Endothelial cell (in vitro differentiated cells): ENCODE measurements around the gene MMP2. TPM values are rescaled to one million over a fixed set of nuclear protein-coding genes. Genes with fewer than 3 reads are reported as not detected.

Source experiments
- DNase-seq: peaks from one replicate; pipeline ENCODE4 v3.0.0; 2021; ENCODE audit warnings: low spot score
- H3K27ac Mint-ChIP-seq: one replicate; pipeline ENCODE4 v1.8.0; 2021; ENCODE audit warnings: mixed read lengths, inconsistent platforms; ENCODE audit not compliant: unreplicated experiment
- H3K27me3 Mint-ChIP-seq: one replicate; pipeline ENCODE4 v1.8.0; 2021; ENCODE audit warnings: mild to moderate bottlenecking, moderate library complexity, mixed read lengths, inconsistent platforms; ENCODE audit not compliant: unreplicated experiment
- H3K36me3 Mint-ChIP-seq: one replicate; pipeline ENCODE4 v1.8.0; 2021; ENCODE audit warnings: mild to moderate bottlenecking, low read depth, mixed read lengths, inconsistent platforms; ENCODE audit not compliant: unreplicated experiment
- H3K4me1 Mint-ChIP-seq: one replicate; pipeline ENCODE4 v1.8.0; 2021; ENCODE audit warnings: mild to moderate bottlenecking, mixed read lengths, inconsistent platforms; ENCODE audit not compliant: unreplicated experiment
- H3K4me3 Mint-ChIP-seq: one replicate; pipeline ENCODE4 v1.8.0; 2021; ENCODE audit warnings: mild to moderate bottlenecking, mixed read lengths, inconsistent platforms; ENCODE audit not compliant: unreplicated experiment
- H3K9me3 Mint-ChIP-seq: one replicate; pipeline ENCODE4 v1.8.0; 2021; ENCODE audit warnings: mixed read lengths, inconsistent platforms; ENCODE audit not compliant: unreplicated experiment
- CTCF ChIP-seq: fragments of 200-600 bp; sonication (generic); IDR thresholded peaks from one replicate; pipeline ENCODE4 v1.5.0; 2021; ENCODE audit warnings: antibody characterized with exemption; ENCODE audit not compliant: unreplicated experiment
- total RNA-seq: library from RNA; stranded (reverse); fragmentation: NEBNext Ultra II Directional; extraction: Animal tissue kit (Norgen Biotek cat#: 25700); gene quantifications from one replicate; pipeline ENCODE4 v1.2.1, GENCODE V29; 2021; ENCODE audit not compliant: unreplicated experiment

Gene MMP2
- total RNA-seq, 1 donor from 2014 or later: 422 TPM

- no peak for DNase-seq
Measured at GRCh38 chr16:55473587-55473986, 5.4 kb upstream of the MMP2 start.

DNA sequence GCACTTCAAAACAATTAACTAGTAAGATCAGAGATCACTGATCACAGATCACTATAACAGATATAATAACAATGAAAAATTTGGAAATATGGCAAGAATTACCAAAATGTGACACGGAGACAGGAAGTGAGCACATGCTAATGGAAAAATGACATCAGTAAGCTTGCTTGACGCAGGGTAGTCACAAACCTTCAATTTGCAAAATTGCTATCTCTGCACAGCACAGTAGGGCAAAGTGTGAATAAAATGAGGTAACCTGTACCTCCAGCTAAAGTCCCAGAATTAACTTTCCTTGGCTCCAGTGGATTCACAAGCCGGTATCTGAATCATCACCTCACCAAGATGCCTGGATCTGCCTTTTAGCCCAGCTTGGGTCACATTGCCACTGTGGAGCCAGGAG lies 4.2 kb upstream of the MMP2 start:
- Mint-ChIP-seq H3K36me3 (peaks cover 4% of the 10 kb centered on the region), H3K4me1 (peaks cover 12% of the 10 kb centered on the region), H3K27me3 (peaks cover 6% of the 10 kb centered on the region), H3K9me3 (no peaks in the 10 kb centered on the region), H3K27ac (no peak overlapping the region), H3K4me3 (no peak overlapping the region)
- DNase-seq: no peak
- no peak for TF ChIP-seq CTCF

More at GRCh38 chr16:55473587-55473986, 5.4 kb upstream of the MMP2 start:
- Mint-ChIP-seq H3K4me1 (peaks cover 5% of the 10 kb centered on the region), H3K9me3 (no peaks in the 10 kb centered on the region), H3K4me3 (no peak overlapping the region), H3K27ac (no peak overlapping the region), H3K27me3 (peaks cover 2% of the 10 kb centered on the region), H3K36me3 (peaks cover 2% of the 10 kb centered on the region)
- no peak for TF ChIP-seq CTCF

DNA sequence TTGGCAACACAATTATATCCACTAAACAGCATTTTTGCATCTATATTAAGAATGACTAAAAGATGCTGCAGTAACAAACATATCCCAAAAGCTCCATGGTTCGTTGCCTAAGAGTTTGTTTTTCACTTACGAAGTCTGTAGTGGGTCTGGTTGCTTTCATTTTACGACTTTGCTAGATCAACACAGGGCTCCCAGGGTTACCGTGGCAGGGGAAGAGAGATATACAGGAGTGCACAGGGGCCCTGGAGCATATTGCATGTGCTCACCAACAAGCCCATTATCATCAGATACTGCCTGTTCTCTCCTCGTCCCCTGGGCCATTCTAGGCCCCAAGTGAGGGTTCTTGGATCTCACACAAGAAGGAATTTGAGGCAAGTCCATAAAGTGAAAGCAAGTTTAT lies 3.1 kb upstream of the MMP2 start:
- H3K9me3 Mint-ChIP-seq: no peaks in the 10 kb centered on the region
- H3K27me3 Mint-ChIP-seq: peaks cover 6% of the 10 kb centered on the region
- no peak overlapping the region for H3K27ac Mint-ChIP-seq
- H3K4me3 Mint-ChIP-seq: no peak overlapping the region
- peaks cover 20% of the 10 kb centered on the region for H3K4me1 Mint-ChIP-seq
- peaks cover 4% of the 10 kb centered on the region for H3K36me3 Mint-ChIP-seq
- TF ChIP-seq CTCF: no peak
- no peak for DNase-seq

- Mint-ChIP-seq H3K9me3 (no peaks in the 10 kb centered on the region), H3K27ac (no peak overlapping the region), H3K27me3 (peaks cover 7% of the 10 kb centered on the region), H3K36me3 (peaks cover 6% of the 10 kb centered on the region), H3K4me1 (peaks cover 24% of the 10 kb centered on the region), H3K4me3 (peak overlapping the region; percentile 65)
- TF ChIP-seq CTCF: no peak
- no peak for DNase-seq
Measured at GRCh38 chr16:55476625-55477533, 2.1 kb upstream of the MMP2 start.

- Mint-ChIP-seq H3K9me3 (no peaks in the 10 kb centered on the region), H3K27me3 (peaks cover 7% of the 10 kb centered on the region), H3K4me1 (peaks cover 26% of the 10 kb centered on the region), H3K4me3 (peak overlapping the region; percentile 65), H3K27ac (no peak overlapping the region), H3K36me3 (peaks cover 10% of the 10 kb centered on the region)
- no peak for TF ChIP-seq CTCF
- no peak for DNase-seq
Measured at GRCh38 chr16:55477736-55478135, 1.3 kb upstream of the MMP2 start.
